SK-N-SH (cell line): ENCODE measurements around the gene ITGAV. TPM values are rescaled to one million over a fixed set of nuclear protein-coding genes. Genes with fewer than 3 reads are reported as not detected.
A peak's percentile ranks its signal among the peaks of the same experiment; 100 is the strongest.

Experiments used
- CTCF ChIA-PET: fragments of 300-600, 350-600 bp; formaldehyde crosslinking; extraction: SDS; loops from one replicate; lab custom pipeline; 2021; lab: Yijun Ruan, JAX
- POLR2A ChIA-PET: fragments of 350-600 bp; sonication (Branson Sonifier 250); formaldehyde crosslinking; extraction: SDS; loops from one replicate; lab custom pipeline; 2020; ENCODE audit warnings: antibody characterized with exemption, inconsistent platforms; lab: Yijun Ruan, JAX
- DNase-seq: peaks from one replicate; pipeline ENCODE4 v3.0.0; 2012
- H2AFZ ChIP-seq: fragments of 200-600 bp; sonication (generic); 2 replicates; pipeline ENCODE4 v1.8.1; 2016; ENCODE audit warnings: antibody characterized with exemption, mild to moderate bottlenecking, low read depth
- H3F3A ChIP-seq: fragments of 200-600 bp; sonication (generic); replicated peaks from 2 replicates; pipeline ENCODE3; 2016; ENCODE audit warnings: antibody characterized with exemption, mild to moderate bottlenecking; ENCODE audit not compliant: insufficient read depth
- H3K27ac ChIP-seq, 2 experiments: fragments of 200-500 bp in 1 of 2; fragments of 200-600 bp in 1 of 2; sonication (Bioruptor generic) in 1 of 2; sonication (generic), shearing (Covaris generic) in 1 of 2; 2 replicates each; pipeline versions ENCODE4 v1.5.1 to v1.6.1; 2014 to 2016; ENCODE audit warnings: low read depth in 2 of 2, inconsistent platforms in 1 of 2, low read length in 1 of 2, mild to moderate bottlenecking in 1 of 2, mixed read lengths in 1 of 2
- H3K27me3 ChIP-seq: fragments of 200-600 bp; sonication (generic), shearing (Covaris generic); 2 replicates; pipeline ENCODE4 v1.6.1; 2016; ENCODE audit warnings: mixed run types; ENCODE audit not compliant: insufficient read depth
- H3K36me3 ChIP-seq, 2 experiments: fragments of 200-500 bp in 1 of 2; fragments of 200-600 bp in 1 of 2; sonication (Bioruptor generic) in 1 of 2; sonication (generic) in 1 of 2; replicated peaks in 1 of 2; 2 replicates each; pipeline versions ENCODE3 to v1.5.1; 2014 to 2016; ENCODE audit warnings: low read length in 1 of 2, mild to moderate bottlenecking in 1 of 2; ENCODE audit not compliant: insufficient read depth in 2 of 2, control insufficient read depth in 1 of 2
- H3K4me1 ChIP-seq, 2 experiments: fragments of 200-500 bp in 1 of 2; fragments of 200-600 bp in 1 of 2; sonication (Bioruptor generic) in 1 of 2; sonication (generic), shearing (Covaris generic) in 1 of 2; 2 replicates each; pipeline versions ENCODE4 v1.5.1 to v1.6.1; 2014 to 2016; ENCODE audit warnings: low read depth in 1 of 2, low read length in 1 of 2, mixed run types in 1 of 2; ENCODE audit not compliant: insufficient read depth in 2 of 2, control insufficient read depth in 1 of 2
- H3K4me2 ChIP-seq: fragments of 200-600 bp; sonication (generic), shearing (Covaris generic); 2 replicates; pipeline ENCODE4 v1.6.1; 2017; ENCODE audit warnings: mixed run types
- H3K4me3 ChIP-seq, 2 experiments: fragments of 200-500 bp in 1 of 2; fragments of 200-600 bp in 1 of 2; sonication (Bioruptor generic) in 1 of 2; sonication (generic), shearing (Covaris generic) in 1 of 2; 2 replicates each; pipeline versions ENCODE4 v1.5.1 to v1.8.1; 2014 to 2016; ENCODE audit warnings: low read depth in 2 of 2, inconsistent platforms in 1 of 2, low read length in 1 of 2, mild to moderate bottlenecking in 1 of 2, mixed read lengths in 1 of 2, moderate library complexity in 1 of 2
- H3K79me2 ChIP-seq: fragments of 200-600 bp; sonication (generic); 2 replicates; pipeline ENCODE4 v1.8.1; 2017; ENCODE audit warnings: mild to moderate bottlenecking; ENCODE audit not compliant: insufficient read depth
- H3K9ac ChIP-seq: fragments of 200-600 bp; sonication (generic); 2 replicates; pipeline ENCODE4 v1.6.1; 2017; ENCODE audit warnings: mixed run types
- H3K9me2 ChIP-seq: fragments of 200-600 bp; sonication (generic); 2 replicates; pipeline ENCODE4 v1.6.1; 2017; ENCODE audit warnings: mixed run types
- H3K9me3 ChIP-seq: fragments of 200-600 bp; sonication (generic); 2 replicates; pipeline ENCODE4 v1.6.1; 2017; ENCODE audit warnings: mixed run types, mild to moderate bottlenecking, moderate library complexity
- H4K20me1 ChIP-seq: fragments of 200-600 bp; sonication (generic); 2 replicates; pipeline ENCODE4 v1.6.1; 2017; ENCODE audit warnings: mild to moderate bottlenecking, mixed run types; ENCODE audit not compliant: insufficient read depth
- CHD2 ChIP-seq: fragments of 150-350 bp; IDR thresholded peaks from 2 replicates; pipeline ENCODE4 v1.6.1; 2018; ENCODE audit warnings: low read length; ENCODE audit not compliant: partially characterized antibody
- JUND ChIP-seq: IDR thresholded peaks from 2 replicates; pipeline ENCODE4 v1.4.0; 2012
- MXI1 ChIP-seq: IDR thresholded peaks from 2 replicates; pipeline ENCODE4 v1.6.1; 2012; ENCODE audit warnings: mild to moderate bottlenecking, low read depth, low read length, improper control_type of control experiment
- NFIC ChIP-seq: IDR thresholded peaks from 2 replicates; pipeline ENCODE4 v1.4.0; 2012; ENCODE audit warnings: borderline replicate concordance
- REST ChIP-seq: IDR thresholded peaks from 2 replicates; pipeline ENCODE4 v1.6.1; 2012; ENCODE audit warnings: mild to moderate bottlenecking, low read depth, low read length, moderate library complexity
- SIN3A ChIP-seq: IDR thresholded peaks from 2 replicates; pipeline ENCODE4 v1.6.1; 2012; ENCODE audit warnings: low read depth, mild to moderate bottlenecking, low read length, moderate library complexity, borderline replicate concordance
- TCF12 ChIP-seq: IDR thresholded peaks from 2 replicates; pipeline ENCODE4 v1.4.0; 2012
- TEAD4 ChIP-seq: IDR thresholded peaks from 2 replicates; pipeline ENCODE4 v1.4.0; 2012; ENCODE audit warnings: mild to moderate bottlenecking, borderline replicate concordance; ENCODE audit not compliant: insufficient read depth
- YY1 ChIP-seq: IDR thresholded peaks from 2 replicates; pipeline ENCODE4 v1.4.0; 2012; ENCODE audit warnings: low read depth, mild to moderate bottlenecking
- WGBS: methylation state at CpG from one replicate; pipeline ENCODE4 v1.1.6; 2017; ENCODE audit warnings: low lambda C conversion rate; 5-methylcytosine and 5-hydroxymethylcytosine counted together
- polyA plus RNA-seq, 3 experiments: library from polyadenylated mRNA; depleted of rRNA; stranded (reverse); fragments of >200 nt; gene quantifications; 2 replicates each; pipeline ENCODE4 v1.2.3, GENCODE V29; 2012
- TF ChIP-seq, protein P1 (sequence below): IDR thresholded peaks from 2 replicates; pipeline ENCODE4 v1.4.0; 2012; ENCODE audit warnings: low read depth, borderline replicate concordance
- TF ChIP-seq, protein P2 (sequence below): IDR thresholded peaks from 2 replicates; pipeline ENCODE4; 2012

ITGAV gene
- polyA plus RNA-seq, 1 of the 3 experiments (the other 2 are of a cell fraction) = 24.3 TPM

DNA sequence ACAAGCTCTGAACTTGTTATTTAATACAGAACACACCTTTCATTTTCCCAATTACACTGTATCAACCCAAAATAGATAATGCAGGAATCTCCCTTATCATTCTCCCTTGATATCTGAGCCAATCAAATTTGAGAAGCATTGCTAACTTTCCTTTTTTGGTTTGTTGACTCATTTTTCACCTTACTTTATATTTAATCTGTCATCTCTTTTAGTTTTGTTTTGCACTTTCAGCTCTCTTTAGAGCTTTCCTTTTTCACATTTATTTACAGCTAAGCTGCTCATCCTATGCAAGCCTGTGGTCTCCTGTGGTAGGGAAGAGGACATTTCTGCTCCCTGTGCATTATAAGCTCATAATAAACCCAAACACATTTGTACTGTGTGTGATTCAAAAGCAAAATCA lies 50.1 kb downstream of the ITGAV start:
- DNase-seq = no peak
- Histone ChIP-seq H3K27ac (0 out of 4 replicates have a peak overlapping the region, but pooled peaks of 1 of the 2 experiments have one; percentile 15), H3K9ac (no peak overlapping the region), H3F3A (peaks cover 13% of the 10 kb centered on the region), H3K79me2 (peaks cover 3% of the 10 kb centered on the region; the same call in 1 of the 2 replicates), H3K4me1 (peaks cover 0 to 12% of the 10 kb centered on the region in 2 experiments; a peak in 1 of 4 replicates), H4K20me1 (no peaks in the 10 kb centered on the region), H3K27me3 (no peaks in the 10 kb centered on the region), H3K36me3 (peaks cover 48 to 54% of the 10 kb centered on the region in 2 experiments), H3K4me3 (no peak overlapping the region), H3K4me2 (no peak overlapping the region), H2AFZ (no peak overlapping the region), H3K9me2 (no peaks in the 10 kb centered on the region; the same call in 1 of the 2 replicates), H3K9me3 (no peaks in the 10 kb centered on the region)
- POLR2A ChIA-PET = no interaction called here
- CTCF ChIA-PET = interaction anchor here (0.9 to 6.6 kb wide), 3 partner anchors 48 to 136 kb away, joined by 4 to 128 read pairs (median 5); no protein-coding TSS in a partner anchor
- TF ChIP-seq TCF12 (no peak), REST (no peak), TEAD4 (no peak), CHD2 (no peak), NFIC (no peak)
- TF ChIP-seq, protein P1, sequence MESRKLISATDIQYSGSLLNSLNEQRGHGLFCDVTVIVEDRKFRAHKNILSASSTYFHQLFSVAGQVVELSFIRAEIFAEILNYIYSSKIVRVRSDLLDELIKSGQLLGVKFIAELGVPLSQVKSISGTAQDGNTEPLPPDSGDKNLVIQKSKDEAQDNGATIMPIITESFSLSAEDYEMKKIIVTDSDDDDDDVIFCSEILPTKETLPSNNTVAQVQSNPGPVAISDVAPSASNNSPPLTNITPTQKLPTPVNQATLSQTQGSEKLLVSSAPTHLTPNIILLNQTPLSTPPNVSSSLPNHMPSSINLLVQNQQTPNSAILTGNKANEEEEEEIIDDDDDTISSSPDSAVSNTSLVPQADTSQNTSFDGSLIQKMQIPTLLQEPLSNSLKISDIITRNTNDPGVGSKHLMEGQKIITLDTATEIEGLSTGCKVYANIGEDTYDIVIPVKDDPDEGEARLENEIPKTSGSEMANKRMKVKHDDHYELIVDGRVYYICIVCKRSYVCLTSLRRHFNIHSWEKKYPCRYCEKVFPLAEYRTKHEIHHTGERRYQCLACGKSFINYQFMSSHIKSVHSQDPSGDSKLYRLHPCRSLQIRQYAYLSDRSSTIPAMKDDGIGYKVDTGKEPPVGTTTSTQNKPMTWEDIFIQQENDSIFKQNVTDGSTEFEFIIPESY = no peak

- TF ChIP-seq, protein P1 = no peak
- no peak for TF ChIP-seq YY1
- no peak for TF ChIP-seq JUND
- no peak for TF ChIP-seq MXI1
- TF ChIP-seq SIN3A = no peak
- TF ChIP-seq, protein P2, sequence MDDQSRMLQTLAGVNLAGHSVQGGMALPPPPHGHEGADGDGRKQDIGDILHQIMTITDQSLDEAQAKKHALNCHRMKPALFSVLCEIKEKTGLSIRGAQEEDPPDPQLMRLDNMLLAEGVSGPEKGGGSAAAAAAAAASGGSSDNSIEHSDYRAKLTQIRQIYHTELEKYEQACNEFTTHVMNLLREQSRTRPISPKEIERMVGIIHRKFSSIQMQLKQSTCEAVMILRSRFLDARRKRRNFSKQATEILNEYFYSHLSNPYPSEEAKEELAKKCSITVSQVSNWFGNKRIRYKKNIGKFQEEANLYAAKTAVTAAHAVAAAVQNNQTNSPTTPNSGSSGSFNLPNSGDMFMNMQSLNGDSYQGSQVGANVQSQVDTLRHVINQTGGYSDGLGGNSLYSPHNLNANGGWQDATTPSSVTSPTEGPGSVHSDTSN = no peak
- H3K27ac ChIP-seq = peak overlapping the region in 1 of 2 experiments; percentile 5; a peak in 1 of 4 replicates
- H3K4me1 ChIP-seq = peaks cover 0 to 12% of the 10 kb centered on the region in 2 experiments; a peak in 1 of 4 replicates
- no peaks in the 10 kb centered on the region for H3K79me2 ChIP-seq
- no peaks in the 10 kb centered on the region for H3K9me3 ChIP-seq
- H3K9ac ChIP-seq = no peak overlapping the region
- H2AFZ ChIP-seq = no peak overlapping the region
- no peaks in the 10 kb centered on the region; the same call in 1 of the 2 replicates for H3K9me2 ChIP-seq
- H3K36me3 ChIP-seq = peaks cover 43 to 47% of the 10 kb centered on the region in 2 experiments
- no peak overlapping the region for H3K4me2 ChIP-seq
- ChIA-PET POLR2A (interaction anchor here (0.9 kb wide), 1 partner anchor 138 kb away, joined by 3 read pairs; no protein-coding TSS in a partner anchor), CTCF (interaction anchor here (0.6 to 6.6 kb wide), 36 partner anchors 10 to 206 kb away, joined by 3 to 128 read pairs (median 4); partner anchors contain the start of genes ITGAV and ZC3H15)
- H3F3A ChIP-seq = peaks cover 13% of the 10 kb centered on the region
- H4K20me1 ChIP-seq = no peaks in the 10 kb centered on the region
- no peak for DNase-seq
- 73% methylated on average over 4 of the region's 4 CpGs for WGBS
- H3K4me3 ChIP-seq = no peak overlapping the region
- no peaks in the 10 kb centered on the region for H3K27me3 ChIP-seq
These were observed 51.4 kb downstream of the ITGAV start for GRCh38 chr2:186641132-186641806.
